Muscle of leg (tissue), 11 donors: ENCODE data around the gene GNG7. TPM values are rescaled to one million over a fixed set of nuclear protein-coding genes. Genes with fewer than 3 reads are reported as not detected.
A peak's percentile ranks its signal among the peaks of the same experiment; 100 is the strongest.
"Not testable (repeated sequence)": the region's sequence is repeated elsewhere in the genome, so short reads cannot be mapped to it uniquely, and the experiment has no call there.

Experiments
- DNase-seq: peaks from one replicate; pipeline ENCODE4 v3.0.0; 2013
- H3K27ac ChIP-seq: one replicate; pipeline ENCODE4 v1.5.1; 2013; ENCODE audit warnings: mild to moderate bottlenecking, low read length, control low read depth
- H3K27me3 ChIP-seq: one replicate; pipeline ENCODE4 v1.6.1; 2013; ENCODE audit warnings: low read length; ENCODE audit not compliant: control insufficient read depth, insufficient read depth
- H3K36me3 ChIP-seq: one replicate; pipeline ENCODE4 v1.6.1; 2013; ENCODE audit warnings: low read length; ENCODE audit not compliant: control insufficient read depth, insufficient read depth
- H3K4me1 ChIP-seq: one replicate; pipeline ENCODE4 v1.6.1; 2013; ENCODE audit warnings: low read length; ENCODE audit not compliant: control insufficient read depth, insufficient read depth
- H3K4me3 ChIP-seq: one replicate; pipeline ENCODE4 v1.5.1; 2013; ENCODE audit warnings: low read length, control low read depth
- H3K9me3 ChIP-seq: replicated peaks from 2 replicates; pipeline ENCODE4 v1.6.1; 2013; ENCODE audit warnings: low read depth, low read length; ENCODE audit not compliant: control insufficient read depth
- WGBS: methylation state at CpG from one replicate; pipeline ENCODE4 v1.1.5; 2013; ENCODE audit warnings: missing lambda C conversion rate; ENCODE audit not compliant: insufficient coverage; 5-methylcytosine and 5-hydroxymethylcytosine counted together
- polyA plus RNA-seq, 8 donors: library from polyadenylated mRNA; unstranded; fragments of 120-200 nt; gene quantifications; one replicate each; pipeline versions ENCODE4 v1.2.1 to v1.2.3, GENCODE V29; 2013; ENCODE audit warnings: inconsistent platforms in 1 of 8, low replicate concordance in 1 of 8; ENCODE audit not compliant: insufficient read length in 8 of 8, insufficient read depth in 1 of 8
- total RNA-seq: library from RNA; stranded (reverse); fragments of 120-200 nt; gene quantifications from one replicate; pipeline ENCODE4 v1.2.4, GENCODE V29; 2013

Gene GNG7
- total and polyA plus RNA-seq, 9 donors, result 0.58 to 3.1 (median 2.7) TPM

DNA sequence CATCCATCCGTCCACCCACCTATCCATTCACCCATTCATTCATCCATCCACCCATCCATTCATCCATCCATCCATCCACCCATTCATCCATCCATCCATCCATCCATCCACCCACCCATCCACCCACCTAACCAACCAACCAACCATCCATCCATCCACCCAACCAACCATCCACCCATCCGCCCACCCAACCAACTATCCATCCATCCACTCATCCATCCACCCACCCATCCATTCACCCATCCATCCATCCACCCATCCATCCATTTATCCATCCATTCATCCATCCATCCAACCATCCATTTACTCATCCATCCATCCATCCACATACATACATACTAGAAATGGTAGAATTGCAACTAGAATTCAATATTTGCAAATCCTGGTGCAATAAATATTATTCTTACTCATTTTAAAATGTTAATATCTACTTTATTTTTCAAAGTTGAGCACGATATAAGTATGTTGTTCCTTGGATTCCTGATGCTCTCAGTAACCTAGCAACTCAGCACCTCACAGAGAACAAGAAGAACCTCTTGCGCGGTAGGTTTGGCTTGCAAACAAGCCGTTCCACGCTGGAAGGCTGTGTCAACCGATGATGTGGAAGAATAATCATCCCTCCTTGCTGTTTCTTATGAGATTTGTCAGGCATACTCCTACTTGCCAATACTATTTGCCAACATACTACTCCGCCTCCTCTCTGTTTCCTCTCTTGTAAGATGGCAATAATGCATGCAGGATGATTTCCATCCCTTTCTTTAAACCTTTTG lies 111.7 kb downstream of the GNG7 start:
- H3K36me3 ChIP-seq, result no peaks in the 10 kb centered on the region
- peaks cover 12% of the 10 kb centered on the region for H3K4me1 ChIP-seq
- no peak overlapping the region for H3K4me3 ChIP-seq
- no peaks in the 10 kb centered on the region for H3K9me3 ChIP-seq
- WGBS, result 85% methylated on average over 2 of the region's 9 CpGs
- peaks cover 35% of the 10 kb centered on the region for H3K27me3 ChIP-seq
- no peak for DNase-seq
- no peak overlapping the region for H3K27ac ChIP-seq

DNA sequence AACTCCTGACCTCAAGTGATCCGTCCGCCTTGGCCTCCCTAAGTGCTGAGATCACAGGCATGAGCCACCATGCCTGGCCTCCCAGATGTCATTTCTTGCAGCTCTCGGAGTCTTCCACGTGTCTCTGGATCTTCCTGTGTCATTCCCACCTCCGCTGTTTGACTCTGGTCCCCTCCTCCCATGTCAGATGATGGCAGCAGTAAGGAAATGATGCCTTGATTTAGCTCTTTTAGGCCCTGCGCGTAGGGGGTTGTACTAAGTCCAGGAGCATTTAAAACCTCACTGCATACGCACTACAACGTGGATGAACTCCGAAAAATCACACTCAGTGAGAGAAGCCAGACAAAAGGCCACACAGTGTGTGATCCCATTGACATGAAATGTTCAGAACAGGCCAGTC lies 113.1 kb downstream of the GNG7 start:
- no peak for DNase-seq
- no peaks in the 10 kb centered on the region for H3K9me3 ChIP-seq
- H3K27me3 ChIP-seq, result peaks cover 36% of the 10 kb centered on the region
- no peak overlapping the region for H3K4me3 ChIP-seq
- no peak overlapping the region for H3K27ac ChIP-seq
- H3K4me1 ChIP-seq, result peaks cover 12% of the 10 kb centered on the region
- no peaks in the 10 kb centered on the region for H3K36me3 ChIP-seq
- 89% methylated on average over 10 of the region's 10 CpGs for WGBS

DNA sequence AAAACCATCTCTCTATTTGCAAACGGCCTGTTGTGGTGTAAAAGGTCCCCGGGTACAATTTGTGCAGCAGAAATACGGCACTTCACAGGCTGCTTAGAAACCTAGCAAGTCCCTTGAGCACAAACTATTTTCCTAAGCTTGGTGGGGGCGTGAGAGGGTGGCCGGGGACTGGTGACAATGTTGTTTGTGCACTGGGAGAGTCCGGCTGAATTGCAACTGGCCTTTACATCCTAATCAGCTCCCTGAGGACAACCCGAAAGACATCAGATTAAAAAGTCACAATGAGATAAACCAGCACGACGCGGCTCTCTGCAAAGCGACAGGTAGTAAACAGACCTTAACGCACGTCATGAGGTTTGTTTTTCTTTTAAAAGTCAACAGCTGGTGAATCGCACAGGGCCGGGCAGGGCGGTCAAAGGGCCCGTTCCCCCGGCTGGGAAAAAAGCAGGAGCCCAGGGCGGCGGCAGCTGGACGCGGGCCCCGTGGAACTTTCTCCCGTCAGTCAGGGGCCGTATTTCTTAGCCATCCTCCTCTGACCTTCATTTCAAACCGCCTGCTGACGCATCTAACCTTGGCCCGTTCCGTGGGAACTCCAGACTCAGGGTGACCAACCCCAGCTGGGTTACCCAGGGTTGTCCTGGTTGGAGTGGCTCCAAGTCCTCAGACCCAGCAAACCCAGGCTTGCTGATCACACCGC lies 114.3 kb downstream of the GNG7 start:
- Histone ChIP-seq H3K4me1 (peaks cover 12% of the 10 kb centered on the region), H3K27ac (no peak overlapping the region), H3K9me3 (peaks cover 7% of the 10 kb centered on the region), H3K4me3 (no peak overlapping the region), H3K27me3 (peaks cover 40% of the 10 kb centered on the region), H3K36me3 (no peaks in the 10 kb centered on the region)
- no peak for DNase-seq
- 31% methylated on average over 24 of the region's 30 CpGs for WGBS

GRCh38 chr19:2587001-2587719 lies 115.3 kb downstream of the GNG7 start:
- H3K4me1 ChIP-seq, result peaks cover 12% of the 10 kb centered on the region
- WGBS, result 35% methylated on average over 32 of the region's 32 CpGs
- no peaks in the 10 kb centered on the region for H3K36me3 ChIP-seq
- no peak overlapping the region for H3K27ac ChIP-seq
- no peak for DNase-seq
- H3K4me3 ChIP-seq, result no peak overlapping the region
- peaks cover 40% of the 10 kb centered on the region for H3K27me3 ChIP-seq
- H3K9me3 ChIP-seq, result peaks cover 15% of the 10 kb centered on the region

GRCh38 chr19:2586196-2586595 lies 116.3 kb downstream of the GNG7 start:
- WGBS, result 34% methylated on average over 4 of the region's 9 CpGs
- Histone ChIP-seq H3K4me3 (no peak overlapping the region), H3K9me3 (peaks cover 18% of the 10 kb centered on the region), H3K27ac (no peak overlapping the region), H3K4me1 (peaks cover 12% of the 10 kb centered on the region), H3K27me3 (peaks cover 40% of the 10 kb centered on the region), H3K36me3 (no peaks in the 10 kb centered on the region)
- DNase-seq, result no peak

DNA sequence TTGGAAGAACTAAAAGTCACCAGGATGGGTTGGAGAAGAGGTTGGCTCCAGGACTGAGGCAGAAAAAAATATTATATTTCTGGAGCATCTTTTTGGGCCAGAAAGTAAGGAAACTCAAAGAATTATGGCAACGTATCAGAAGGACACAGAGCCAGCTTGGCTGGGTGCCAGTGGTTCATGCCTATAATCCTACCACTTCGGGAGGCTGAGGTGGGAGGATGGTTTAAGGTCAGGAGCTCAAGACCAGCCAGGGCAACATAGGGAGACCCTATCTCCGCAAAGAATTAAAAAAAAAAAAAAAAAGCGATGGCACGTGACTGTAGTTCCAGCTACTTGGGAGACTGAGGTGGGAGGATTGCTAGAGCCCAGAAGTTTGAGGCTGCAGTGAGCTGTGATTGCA lies 118.5 kb downstream of the GNG7 start:
- peaks cover 36% of the 10 kb centered on the region for H3K27me3 ChIP-seq
- WGBS, result 86% methylated on average over 2 of the region's 5 CpGs
- no peak for DNase-seq
- no peak overlapping the region for H3K4me3 ChIP-seq
- H3K36me3 ChIP-seq, result no peaks in the 10 kb centered on the region
- peaks cover 18% of the 10 kb centered on the region for H3K9me3 ChIP-seq
- H3K27ac ChIP-seq, result no peak overlapping the region
- H3K4me1 ChIP-seq, result peaks cover 22% of the 10 kb centered on the region

- H3K9me3 ChIP-seq, result peaks cover 18% of the 10 kb centered on the region
- H3K4me3 ChIP-seq, result no peak overlapping the region
- no peaks in the 10 kb centered on the region for H3K36me3 ChIP-seq
- H3K4me1 ChIP-seq, result peaks cover 24% of the 10 kb centered on the region
- no peak for DNase-seq
- WGBS, result no CpG with 5 or more reads among the region's 6 CpGs
- H3K27me3 ChIP-seq, result peaks cover 30% of the 10 kb centered on the region
- H3K27ac ChIP-seq, result no peak overlapping the region
Measured at GRCh38 chr19:2582984-2583956, 119.2 kb downstream of the GNG7 start.

DNA sequence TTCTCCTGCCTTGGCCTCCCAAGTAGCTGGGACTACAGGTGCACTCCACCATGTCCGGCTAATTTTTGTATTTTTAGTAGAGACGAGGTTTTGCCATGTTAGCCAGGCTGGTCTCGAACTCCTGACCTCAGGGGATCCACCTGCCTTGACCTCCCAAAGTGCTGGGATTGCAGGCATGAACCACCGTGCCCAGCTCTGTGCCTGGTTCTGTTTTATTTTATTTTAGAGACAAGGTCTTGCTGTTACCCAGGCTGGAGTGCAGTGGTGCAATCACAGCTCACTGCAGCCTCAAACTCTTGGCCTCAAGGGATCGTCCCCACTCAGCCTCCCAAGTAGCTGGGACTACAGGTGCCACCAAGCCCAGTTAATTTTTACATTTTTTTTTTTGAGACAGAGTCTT lies 122.1 kb downstream of the GNG7 start:
- H3K4me3 ChIP-seq, H3K27ac ChIP-seq, H3K36me3 ChIP-seq, H3K27me3 ChIP-seq, DNase-seq: not testable (repeated sequence)
- Histone ChIP-seq H3K4me1 (peaks cover 27% of the 10 kb centered on the region), H3K9me3 (peaks cover 18% of the 10 kb centered on the region)
- 87% methylated on average over 4 of the region's 5 CpGs for WGBS

DNA sequence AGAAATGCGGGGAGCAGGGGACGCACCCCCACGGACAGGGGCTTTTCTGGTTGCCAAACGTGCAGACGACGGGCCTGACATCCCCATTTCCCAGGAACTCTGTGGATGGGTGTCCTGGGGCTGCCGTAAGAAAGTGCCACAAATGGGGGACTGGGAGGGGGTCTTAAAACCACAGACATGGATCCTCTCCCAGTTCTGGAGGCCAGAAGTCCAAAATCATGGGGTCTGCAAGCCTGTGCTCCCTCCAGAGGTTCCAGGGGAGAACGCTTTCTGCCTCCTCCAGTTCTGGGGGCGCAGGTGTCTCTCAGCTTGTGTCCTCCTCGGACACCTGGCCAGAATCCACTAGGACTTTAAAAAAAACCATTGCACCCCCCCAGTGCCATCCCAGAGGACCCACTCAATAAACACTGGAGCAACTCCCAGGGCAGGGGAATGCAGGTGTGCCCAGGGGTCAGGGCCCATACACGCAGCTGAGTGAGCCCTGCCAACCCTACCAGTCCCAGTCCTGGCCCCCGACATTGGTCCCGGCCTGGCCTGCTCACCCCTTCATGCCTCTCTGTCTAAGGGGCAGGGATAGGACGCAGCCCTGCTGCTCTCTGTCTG lies 122.7 kb downstream of the GNG7 start:
- Histone ChIP-seq H3K27me3 (peaks cover 7% of the 10 kb centered on the region), H3K4me3 (peak overlapping the region; percentile 47), H3K9me3 (peaks cover 18% of the 10 kb centered on the region), H3K36me3 (no peaks in the 10 kb centered on the region), H3K27ac (peak overlapping the region; percentile 53), H3K4me1 (peaks cover 27% of the 10 kb centered on the region)
- 21% methylated on average over 9 of the region's 14 CpGs for WGBS
- DNase-seq, result no peak
